ENCODE results near the gene CAMK2D.

GRCh38 chr4:113627321-113627720, 134.2 kb downstream of the CAMK2D start:
- TF ChIP-seq POLR2A (IDR thresholded peaks at IDR 0.05) (no peak), CTCF (IDR thresholded peaks at IDR 0.05) (no peak)

Measured in thyroid gland (tissue), 4 donors.